ENCODE measurements around the gene TMEM165. TPM values are rescaled to one million over a fixed set of nuclear protein-coding genes. Genes with fewer than 3 reads are reported as not detected.

TMEM165 gene
- total and polyA plus RNA-seq, 10 of the 15 experiments (the other 5 are each of a cell fraction or from before 2014, with no cell fraction given): 18.3 to 141 (median 81.1) TPM

DNA sequence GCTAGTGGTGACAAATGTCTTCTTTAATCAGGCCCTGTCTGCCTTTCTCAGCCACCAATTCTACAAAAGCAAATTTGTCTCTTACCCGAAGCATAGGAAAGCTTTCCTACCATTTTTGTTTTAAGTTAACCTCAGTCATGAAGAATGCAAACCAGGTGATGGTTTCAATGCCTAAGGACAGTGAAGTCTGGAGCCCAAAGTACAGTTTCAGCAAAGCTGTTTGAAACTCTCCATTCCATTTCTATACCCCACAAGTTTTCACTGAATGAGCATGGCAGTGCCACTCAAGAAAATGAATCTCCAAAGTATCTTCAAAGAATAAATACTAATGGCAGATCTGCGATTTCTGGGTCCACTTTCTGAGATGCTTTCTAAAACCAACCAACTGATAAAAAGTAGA is 25.8 kb upstream of the TMEM165 start:
- DNase-seq (ENCODE audit: low read depth, low spot score) (no peak), ATAC-seq (no peak), FAIRE-seq (no peak)
- ChIA-PET SMC1A (ENCODE audit: uncharacterized antibody, unreplicated experiment) (interaction anchor here (0.6 kb wide), 1 partner anchor 496 kb away, joined by 3 read pairs; no protein-coding TSS in a partner anchor), POLR2A (interaction anchor here (0.5 to 0.7 kb wide), 2 partner anchors 13 to 33 kb away, joined by 3 to 5 read pairs; no protein-coding TSS in a partner anchor), RAD21 (ENCODE audit: unreplicated experiment) (interaction anchor here (0.6 kb wide), 1 partner anchor 15 kb away, joined by 6 read pairs; no protein-coding TSS in a partner anchor), CTCF (no interaction called here)
- Histone ChIP-seq H3K9ac (ENCODE audit: control insufficient read depth, insufficient read depth, low read length) (no peak overlapping the region), H2AFZ (ENCODE audit: control insufficient read depth, low read depth, low read length) (no peak overlapping the region), H3K4me2 (ENCODE audit: control insufficient read depth, insufficient read depth) (no peak overlapping the region), H3K4me3 (no peak overlapping the region), H3K36me3 (ENCODE audit: control insufficient read depth in 2 of 2, insufficient read depth in 2 of 2, low read length in 1 of 2) (no peaks in the 10 kb centered on the region), H3K4me1 (ENCODE audit: control insufficient read depth, insufficient read depth, low read length) (no peaks in the 10 kb centered on the region), H4K20me1 (ENCODE audit: control insufficient read depth, insufficient read depth) (no peaks in the 10 kb centered on the region), H3K27ac (ENCODE audit: control insufficient read depth, insufficient read depth) (no peak overlapping the region), H3K9me3 (replicated peaks; ENCODE audit: control insufficient read depth, insufficient read depth, low read length) (no peaks in the 10 kb centered on the region), H3K79me2 (ENCODE audit: control insufficient read depth, insufficient read depth, low read length) (no peaks in the 10 kb centered on the region), H3K27me3 (replicated peaks in 1 of 2; ENCODE audit: control insufficient read depth in 2 of 2, insufficient read depth in 2 of 2, low read length in 1 of 2) (no peaks in the 10 kb centered on the region)
- BruUV-seq (replicated peaks): no TSS peak
- intact Hi-C loops (cut with micrococcal nuclease; ENCODE audit: unreplicated experiment) (no loop called here), in situ Hi-C loops (cut with MboI) (no loop called here)
- TF ChIP-seq ZSCAN29 (IDR thresholded peaks at IDR 0.05) (no peak), RAD51 (IDR thresholded peaks at IDR 0.05) (no peak), FOXM1 (IDR thresholded peaks at IDR 0.05; ENCODE audit: low read depth, low read length) (no peak), BCL11A (IDR thresholded peaks at IDR 0.05; ENCODE audit: low read depth, low read length) (no peak)
- WGBS (ENCODE audit: insufficient coverage, insufficient replicate concordance, low lambda C conversion rate, missing lambda C conversion rate): 93% methylated on average over 2 of the region's 2 CpGs

DNA sequence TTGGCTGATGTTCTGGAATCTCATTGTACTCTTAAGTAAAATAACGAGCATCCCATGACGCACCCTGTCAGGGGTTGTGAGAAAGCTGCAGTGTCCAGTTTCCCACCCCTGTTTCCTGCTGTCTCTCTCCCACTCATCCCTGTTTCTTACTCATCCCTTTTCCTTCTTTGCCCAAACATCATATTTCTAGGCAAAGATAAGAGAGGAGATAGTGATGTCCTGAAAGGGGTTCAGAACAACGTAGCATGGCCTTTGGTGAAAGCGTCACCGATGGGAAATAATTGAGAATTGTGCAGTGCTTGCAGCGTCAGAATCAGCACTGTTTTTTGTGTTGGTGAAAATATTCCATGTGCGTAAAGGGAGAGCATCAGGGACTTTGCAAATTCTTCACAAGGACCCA is 23.5 kb upstream of the TMEM165 start:
- BruUV-seq (replicated peaks): no TSS peak
- FAIRE-seq (no peak), ATAC-seq (no peak), DNase-seq (ENCODE audit: low read depth, low spot score) (no peak)
- Histone ChIP-seq H3K36me3 (ENCODE audit: control insufficient read depth in 2 of 2, insufficient read depth in 2 of 2, low read length in 1 of 2) (no peaks in the 10 kb centered on the region), H3K79me2 (ENCODE audit: control insufficient read depth, insufficient read depth, low read length) (no peaks in the 10 kb centered on the region), H4K20me1 (ENCODE audit: control insufficient read depth, insufficient read depth) (no peaks in the 10 kb centered on the region), H3K9ac (ENCODE audit: control insufficient read depth, insufficient read depth, low read length) (no peak overlapping the region), H3K27me3 (replicated peaks in 1 of 2; ENCODE audit: control insufficient read depth in 2 of 2, insufficient read depth in 2 of 2, low read length in 1 of 2) (no peaks in the 10 kb centered on the region; a peak in 1 of 4 replicates), H2AFZ (ENCODE audit: control insufficient read depth, low read depth, low read length) (no peak overlapping the region), H3K4me2 (ENCODE audit: control insufficient read depth, insufficient read depth) (no peak overlapping the region), H3K4me1 (ENCODE audit: control insufficient read depth, insufficient read depth, low read length) (no peaks in the 10 kb centered on the region), H3K27ac (ENCODE audit: control insufficient read depth, insufficient read depth) (no peak overlapping the region), H3K4me3 (no peak overlapping the region), H3K9me3 (replicated peaks; ENCODE audit: control insufficient read depth, insufficient read depth, low read length) (no peaks in the 10 kb centered on the region)
- ChIA-PET CTCF (interaction anchor here (0.8 kb wide), 1 partner anchor 43 kb away, joined by 3 read pairs; no protein-coding TSS in a partner anchor), POLR2A (no interaction called here), RAD21 (ENCODE audit: unreplicated experiment) (no interaction called here), SMC1A (ENCODE audit: uncharacterized antibody, unreplicated experiment) (interaction anchor here (0.6 to 1.4 kb wide), 4 partner anchors 15 to 280 kb away, joined by 3 to 5 read pairs (median 4); no protein-coding TSS in a partner anchor)
- in situ Hi-C loops (cut with MboI): no loop called here
- no peak for TF ChIP-seq KAT2A (conservative IDR thresholded peaks at IDR 0.05; ENCODE audit: control insufficient read depth, low read depth, low read length)
- no peak for TF ChIP-seq NR2C2 (IDR thresholded peaks at IDR 0.05; ENCODE audit: borderline replicate concordance, control insufficient read depth, insufficient read length, low read depth)
- TF ChIP-seq SUPT20H (IDR thresholded peaks at IDR 0.05; ENCODE audit: borderline replicate concordance, control insufficient read depth, low read depth, low read length): no peak
- no peak for TF ChIP-seq ESRRA (IDR thresholded peaks at IDR 0.05; ENCODE audit: low read length)
- no peak for TF ChIP-seq PAX8 (IDR thresholded peaks at IDR 0.05)
- no peak for TF ChIP-seq NFIC (IDR thresholded peaks at IDR 0.05; ENCODE audit: low read depth, low read length)
- TF ChIP-seq TCF12 (IDR thresholded peaks at IDR 0.05; ENCODE audit: low read depth, low read length): no peak
- no peak for TF ChIP-seq SMC3 (IDR thresholded peaks at IDR 0.05; ENCODE audit: borderline replicate concordance, low read length)
- no peak for TF ChIP-seq RELA (IDR thresholded peaks at IDR 0.05; ENCODE audit: borderline replicate concordance, partially characterized antibody)
- TF ChIP-seq, protein P1, sequence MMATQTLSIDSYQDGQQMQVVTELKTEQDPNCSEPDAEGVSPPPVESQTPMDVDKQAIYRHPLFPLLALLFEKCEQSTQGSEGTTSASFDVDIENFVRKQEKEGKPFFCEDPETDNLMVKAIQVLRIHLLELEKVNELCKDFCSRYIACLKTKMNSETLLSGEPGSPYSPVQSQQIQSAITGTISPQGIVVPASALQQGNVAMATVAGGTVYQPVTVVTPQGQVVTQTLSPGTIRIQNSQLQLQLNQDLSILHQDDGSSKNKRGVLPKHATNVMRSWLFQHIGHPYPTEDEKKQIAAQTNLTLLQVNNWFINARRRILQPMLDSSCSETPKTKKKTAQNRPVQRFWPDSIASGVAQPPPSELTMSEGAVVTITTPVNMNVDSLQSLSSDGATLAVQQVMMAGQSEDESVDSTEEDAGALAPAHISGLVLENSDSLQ (IDR thresholded peaks at IDR 0.05): no peak
- TF ChIP-seq SMARCA5 (IDR thresholded peaks at IDR 0.05): no peak
- TF ChIP-seq, protein P2, sequence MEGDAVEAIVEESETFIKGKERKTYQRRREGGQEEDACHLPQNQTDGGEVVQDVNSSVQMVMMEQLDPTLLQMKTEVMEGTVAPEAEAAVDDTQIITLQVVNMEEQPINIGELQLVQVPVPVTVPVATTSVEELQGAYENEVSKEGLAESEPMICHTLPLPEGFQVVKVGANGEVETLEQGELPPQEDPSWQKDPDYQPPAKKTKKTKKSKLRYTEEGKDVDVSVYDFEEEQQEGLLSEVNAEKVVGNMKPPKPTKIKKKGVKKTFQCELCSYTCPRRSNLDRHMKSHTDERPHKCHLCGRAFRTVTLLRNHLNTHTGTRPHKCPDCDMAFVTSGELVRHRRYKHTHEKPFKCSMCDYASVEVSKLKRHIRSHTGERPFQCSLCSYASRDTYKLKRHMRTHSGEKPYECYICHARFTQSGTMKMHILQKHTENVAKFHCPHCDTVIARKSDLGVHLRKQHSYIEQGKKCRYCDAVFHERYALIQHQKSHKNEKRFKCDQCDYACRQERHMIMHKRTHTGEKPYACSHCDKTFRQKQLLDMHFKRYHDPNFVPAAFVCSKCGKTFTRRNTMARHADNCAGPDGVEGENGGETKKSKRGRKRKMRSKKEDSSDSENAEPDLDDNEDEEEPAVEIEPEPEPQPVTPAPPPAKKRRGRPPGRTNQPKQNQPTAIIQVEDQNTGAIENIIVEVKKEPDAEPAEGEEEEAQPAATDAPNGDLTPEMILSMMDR (IDR thresholded peaks at IDR 0.05 in 2 of 3, conservative IDR thresholded peaks at IDR 0.05 in 1 of 3; ENCODE audit: control insufficient read depth in 2 of 3, extremely low read depth in 1 of 3, insufficient read depth in 1 of 3, low read depth in 3 of 3, low read length in 3 of 3): no peak
- TF ChIP-seq POU2F2 (IDR thresholded peaks at IDR 0.05; ENCODE audit: borderline replicate concordance, low read depth, low read length): no peak
- no peak for TF ChIP-seq NBN (IDR thresholded peaks at IDR 0.05)
- intact Hi-C loops (cut with micrococcal nuclease; ENCODE audit: unreplicated experiment): no loop called here
- WGBS (ENCODE audit: insufficient coverage, insufficient replicate concordance, low lambda C conversion rate, missing lambda C conversion rate): 96% methylated on average over 7 of the region's 7 CpGs
